PC-9 (cell line): Measurements from ENCODE around the gene SRA1. TPM values are rescaled to one million over a fixed set of nuclear protein-coding genes. Genes with fewer than 3 reads are reported as not detected.

Experiments
- BruUV-seq: library from RNA; stranded (reverse); fragments of 400-500 nt; replicated peaks from 2 replicates; lab custom pipeline; 2021; lab: Mats Ljungman, UMichigan
- CTCF ChIA-PET: fragments of 300-600 bp; sonication (Branson Sonifier 250); formaldehyde crosslinking; loops from one replicate; lab custom pipeline; 2022; ENCODE audit warnings: antibody characterized with exemption; lab: Charles Lee
- POLR2A ChIA-PET: fragments of 300-600 bp; sonication (Branson Sonifier 250); formaldehyde crosslinking; loops from one replicate; lab custom pipeline; 2022; ENCODE audit warnings: antibody characterized with exemption; ENCODE audit not compliant: unreplicated experiment; lab: Charles Lee
- DNase-seq, 2 experiments: peaks; one replicate each; pipeline versions ENCODE4 v3.0.0 to v3.0.0-alpha.2; 2015 to 2022; ENCODE audit warnings: mixed read lengths in 1 of 2
- H2AFZ ChIP-seq: fragments of 200-600 bp; sonication (generic); 2 replicates; pipeline ENCODE4 v1.8.1; 2017; ENCODE audit warnings: antibody characterized with exemption
- H3F3A ChIP-seq: fragments of 200-600 bp; sonication (generic); 2 replicates; pipeline ENCODE4 v1.8.1; 2017; ENCODE audit warnings: antibody characterized with exemption, mild to moderate bottlenecking, low read depth; ENCODE audit not compliant: insufficient read depth
- H3K27ac ChIP-seq: fragments of 200-600 bp; sonication (generic); 2 replicates; pipeline ENCODE4 v1.6.1; 2016; ENCODE audit warnings: mixed run types
- H3K27me3 ChIP-seq: fragments of 200-600 bp; sonication (generic); 2 replicates; pipeline ENCODE4 v1.6.1; 2016; ENCODE audit warnings: low read depth, mixed run types; ENCODE audit not compliant: insufficient read depth
- H3K36me3 ChIP-seq: fragments of 200-600 bp; sonication (generic); 2 replicates; pipeline ENCODE4 v1.6.1; 2016; ENCODE audit warnings: low read depth, mixed run types
- H3K4me1 ChIP-seq: fragments of 200-600 bp; sonication (generic); replicated peaks from 2 replicates; pipeline ENCODE4 v1.6.1; 2016; ENCODE audit warnings: mixed run types; ENCODE audit not compliant: insufficient read depth
- H3K4me2 ChIP-seq: fragments of 200-600 bp; sonication (generic); 2 replicates; pipeline ENCODE4 v1.6.1; 2017; ENCODE audit warnings: mixed run types
- H3K4me3 ChIP-seq: fragments of 200-600 bp; sonication (generic); 2 replicates; pipeline ENCODE4 v1.6.1; 2016; ENCODE audit warnings: mixed run types
- H3K79me2 ChIP-seq: fragments of 200-600 bp; sonication (generic); 2 replicates; pipeline ENCODE4 v1.6.1; 2017; ENCODE audit warnings: low read depth, mixed run types
- H3K9me2 ChIP-seq: fragments of 200-600 bp; sonication (generic); 2 replicates; pipeline ENCODE4 v1.8.1; 2017; ENCODE audit warnings: mild to moderate bottlenecking; ENCODE audit not compliant: insufficient read depth
- H3K9me3 ChIP-seq: fragments of 200-600 bp; sonication (generic); 2 replicates; pipeline ENCODE4 v1.8.1; 2016; ENCODE audit warnings: low read depth; ENCODE audit not compliant: insufficient read depth
- H4K20me1 ChIP-seq: fragments of 200-600 bp; sonication (generic); 2 replicates; pipeline ENCODE4 v1.8.1; 2017; ENCODE audit not compliant: insufficient read depth
- EZH2 ChIP-seq: fragments of 200-600 bp; sonication (generic); IDR thresholded peaks from 2 replicates; pipeline ENCODE4 v1.8.0; 2017; ENCODE audit warnings: antibody characterized with exemption, low read depth
- intact Hi-C: fragments of 100-400 bp; cut with micrococcal nuclease; formaldehyde crosslinking; loops from one replicate; pipeline ENCODE4 v1.10.0; 2022; ENCODE audit not compliant: unreplicated experiment
- total RNA-seq: library from RNA; stranded (reverse); gene quantifications from 2 replicates; pipeline ENCODE4 v1.2.3, GENCODE V29; 2021
- TF ChIP-seq, protein P1 (sequence below): fragments of 200-600 bp; sonication (generic); conservative IDR thresholded peaks from 2 replicates; pipeline ENCODE4 v1.6.1; 2017; ENCODE audit warnings: mixed run types, antibody characterized with exemption, mild to moderate bottlenecking, moderate library complexity

SRA1 gene
- total RNA-seq, 1 experiment from 2014 or later = 36.1 TPM

DNA sequence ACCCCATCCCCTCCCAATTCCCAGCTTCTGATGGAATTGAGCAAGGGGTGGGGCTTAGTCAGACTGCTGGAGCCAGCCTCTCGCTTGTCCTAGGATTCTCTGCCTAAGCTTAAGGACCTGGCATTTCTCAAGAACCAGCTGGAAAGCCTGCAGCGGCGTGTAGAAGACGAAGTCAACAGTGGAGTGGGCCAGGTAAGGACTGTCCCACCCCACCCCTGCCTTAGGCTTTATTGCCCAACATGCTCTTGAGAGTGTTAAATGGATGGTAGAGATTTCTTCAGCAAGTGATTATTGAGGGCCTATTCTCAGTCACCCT lies 8.5 kb upstream of the SRA1 start:
- no peaks in the 10 kb centered on the region for H3K9me2 ChIP-seq
- POLR2A ChIA-PET = interaction anchor here (1.0 kb wide), 1 partner anchor 602 kb away, joined by 5 read pairs; no protein-coding TSS in a partner anchor
- H2AFZ ChIP-seq = no peak overlapping the region
- H3K27me3 ChIP-seq = no peaks in the 10 kb centered on the region
- DNase-seq = no peak
- no peaks in the 10 kb centered on the region for H3F3A ChIP-seq
- intact Hi-C loops = loop anchor here (2.0 kb wide), 2 partner anchors 73 to 81 kb away; partner anchors contain the start of genes IK, NDUFA2 and TMCO6
- no peaks in the 10 kb centered on the region for H3K9me3 ChIP-seq
- peak overlapping the region; percentile 76 for H3K4me3 ChIP-seq
- peak overlapping the region; percentile 92 for H3K4me2 ChIP-seq
- TF ChIP-seq EZH2 = no peak
- TF ChIP-seq, protein P1, sequence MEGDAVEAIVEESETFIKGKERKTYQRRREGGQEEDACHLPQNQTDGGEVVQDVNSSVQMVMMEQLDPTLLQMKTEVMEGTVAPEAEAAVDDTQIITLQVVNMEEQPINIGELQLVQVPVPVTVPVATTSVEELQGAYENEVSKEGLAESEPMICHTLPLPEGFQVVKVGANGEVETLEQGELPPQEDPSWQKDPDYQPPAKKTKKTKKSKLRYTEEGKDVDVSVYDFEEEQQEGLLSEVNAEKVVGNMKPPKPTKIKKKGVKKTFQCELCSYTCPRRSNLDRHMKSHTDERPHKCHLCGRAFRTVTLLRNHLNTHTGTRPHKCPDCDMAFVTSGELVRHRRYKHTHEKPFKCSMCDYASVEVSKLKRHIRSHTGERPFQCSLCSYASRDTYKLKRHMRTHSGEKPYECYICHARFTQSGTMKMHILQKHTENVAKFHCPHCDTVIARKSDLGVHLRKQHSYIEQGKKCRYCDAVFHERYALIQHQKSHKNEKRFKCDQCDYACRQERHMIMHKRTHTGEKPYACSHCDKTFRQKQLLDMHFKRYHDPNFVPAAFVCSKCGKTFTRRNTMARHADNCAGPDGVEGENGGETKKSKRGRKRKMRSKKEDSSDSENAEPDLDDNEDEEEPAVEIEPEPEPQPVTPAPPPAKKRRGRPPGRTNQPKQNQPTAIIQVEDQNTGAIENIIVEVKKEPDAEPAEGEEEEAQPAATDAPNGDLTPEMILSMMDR = no peak
- H3K27ac ChIP-seq = no peak overlapping the region
- CTCF ChIA-PET = interaction anchor here (0.9 kb wide), 1 partner anchor 13 kb away, joined by 5 read pairs; no protein-coding TSS in a partner anchor
- H4K20me1 ChIP-seq = no peaks in the 10 kb centered on the region
- peaks cover 14% of the 10 kb centered on the region for H3K4me1 ChIP-seq
- no peaks in the 10 kb centered on the region for H3K36me3 ChIP-seq
- peaks cover 21% of the 10 kb centered on the region for H3K79me2 ChIP-seq
- BruUV-seq = no TSS peak

DNA sequence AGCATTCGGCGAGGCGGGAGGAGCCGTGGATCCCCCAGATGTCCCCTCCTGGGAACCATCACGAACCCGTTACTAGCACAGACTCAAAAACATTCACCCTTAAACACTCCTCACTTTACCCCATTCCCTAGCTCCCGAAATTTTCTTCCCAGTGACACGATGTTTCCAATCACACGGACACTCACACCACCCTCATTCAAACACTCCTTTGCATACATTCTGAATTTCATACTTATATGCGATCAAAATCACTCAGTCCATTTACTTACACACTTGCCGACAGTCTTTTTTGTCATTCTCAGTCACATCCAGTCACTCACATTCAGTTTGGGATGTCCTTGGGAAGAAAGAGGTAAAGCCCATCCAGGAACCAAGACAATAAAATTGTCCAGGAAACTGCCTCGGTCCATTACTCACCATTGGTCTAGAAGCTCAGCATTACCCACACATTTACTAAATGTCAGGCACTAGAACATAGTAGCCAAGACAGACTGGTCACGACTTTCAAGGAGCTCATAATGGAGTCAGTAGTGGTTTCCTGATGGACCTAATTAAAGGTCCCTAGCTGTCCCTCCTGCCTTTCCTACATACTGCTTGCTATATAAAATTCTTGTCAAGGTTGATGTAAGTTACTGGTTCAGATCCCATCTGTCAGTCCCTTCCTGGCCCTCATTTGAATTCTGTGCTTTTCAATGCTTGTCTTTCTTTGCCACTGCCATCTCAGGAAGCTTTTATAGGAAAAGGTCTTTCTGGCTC lies 7.9 kb upstream of the SRA1 start:
- Histone ChIP-seq H3K27ac (peak overlapping the region; percentile 56), H3K4me1 (peaks cover 14% of the 10 kb centered on the region), H3F3A (no peaks in the 10 kb centered on the region), H3K79me2 (peaks cover 21% of the 10 kb centered on the region), H3K36me3 (no peaks in the 10 kb centered on the region), H3K27me3 (no peaks in the 10 kb centered on the region), H3K9me2 (no peaks in the 10 kb centered on the region), H3K9me3 (no peaks in the 10 kb centered on the region), H2AFZ (peak overlapping the region; percentile 85), H3K4me3 (peak overlapping the region; percentile 76), H4K20me1 (no peaks in the 10 kb centered on the region), H3K4me2 (peak overlapping the region; percentile 92)
- ChIA-PET POLR2A (interaction anchor here (1.0 kb wide), 1 partner anchor 602 kb away, joined by 5 read pairs; no protein-coding TSS in a partner anchor), CTCF (interaction anchor here (0.9 kb wide), 1 partner anchor 14 kb away, joined by 5 read pairs; no protein-coding TSS in a partner anchor)
- intact Hi-C loops = loop anchor here (2.0 kb wide), 2 partner anchors 74 to 82 kb away; partner anchors contain the start of genes IK, NDUFA2 and TMCO6
- no peak for DNase-seq
- BruUV-seq = TSS peak; percentile 46
- no peak for TF ChIP-seq EZH2
- TF ChIP-seq, protein P1 = no peak

GRCh38 chr5:140564196-140565023 lies 7.1 kb upstream of the SRA1 start, which contains the start of the genes APBB3 and SLC35A4:
Gene APBB3 (minus strand): TSS chr5:140564598. CDS start chr5:140564245, 353 bp downstream.
Gene SLC35A4 (plus strand): TSS chr5:140564828. CDS start chr5:140567170, 2,342 bp downstream.
- H3K9me2 ChIP-seq = no peaks in the 10 kb centered on the region
- ChIA-PET CTCF (interaction anchor here (0.5 kb wide), 1 partner anchor 1054 kb away, joined by 3 read pairs; the partner anchor contains the start of gene DIAPH1), POLR2A (interaction anchor here (0.6 kb wide), 2 partner anchors 68 to 171 kb away, joined by 3 to 34 read pairs; no protein-coding TSS in a partner anchor)
- H3K27me3 ChIP-seq = no peaks in the 10 kb centered on the region
- BruUV-seq = no TSS peak
- peak within 1 kb of the TSS; percentile 76 for H3K4me3 ChIP-seq
- DNase-seq = peak; percentile 87 to 92
- H3K27ac ChIP-seq = peak within 1 kb of the TSS; percentile 56
- intact Hi-C loops = loop anchor here (2.0 kb wide), 2 partner anchors 74 to 82 kb away; partner anchors contain the start of genes IK, NDUFA2 and TMCO6
- peaks cover 21% of the 10 kb centered on the region for H3K79me2 ChIP-seq
- no peaks in the 10 kb centered on the region for H3K36me3 ChIP-seq
- H3K9me3 ChIP-seq = no peaks in the 10 kb centered on the region
- peak within 1 kb of the TSS; percentile 92 for H3K4me2 ChIP-seq
- TF ChIP-seq, protein P1 = no peak
- TF ChIP-seq EZH2 = no peak
- H3K4me1 ChIP-seq = peaks cover 14% of the 10 kb centered on the region
- no peaks in the 10 kb centered on the region for H4K20me1 ChIP-seq
- H3F3A ChIP-seq = no peaks in the 10 kb centered on the region
- peak within 1 kb of the TSS; percentile 85 for H2AFZ ChIP-seq
